Stromal cell of bone marrow (primary cell): ENCODE measurements around the gene SLC13A3.
A peak's percentile ranks its signal among the peaks of the same experiment; 100 is the strongest.

ENCODE experiments used
- DNase-seq: peaks from one replicate; pipeline ENCODE4 v3.0.0-alpha.2; 2012; ENCODE audit warnings: low read depth

SLC13A3 gene

DNA sequence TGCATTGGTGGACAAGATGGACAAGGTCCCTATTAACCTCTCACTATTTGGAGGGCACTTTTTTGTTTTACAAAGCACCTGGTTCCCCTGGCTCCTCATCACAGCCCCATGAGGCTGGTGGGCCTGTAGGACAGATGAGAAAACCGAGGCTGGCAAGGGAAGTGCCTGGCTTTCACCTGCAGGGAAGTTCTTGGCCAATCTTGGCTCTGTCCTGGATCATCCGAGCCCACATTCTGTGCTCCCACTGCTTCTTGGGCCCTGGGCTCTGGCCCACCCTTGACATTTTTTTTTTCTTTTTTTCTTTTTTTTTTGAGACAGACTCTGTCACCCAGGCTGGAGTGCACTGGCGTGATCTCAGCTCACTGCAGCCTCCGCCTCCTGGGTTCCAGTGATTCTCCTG, 14.7 kb downstream of the SLC13A3 start:
- no peak for DNase-seq

GRCh38 chr20:46635514-46636136, 15.6 kb downstream of the SLC13A3 start:
- no peak for DNase-seq

GRCh38 chr20:46634528-46634927, 16.7 kb downstream of the SLC13A3 start:
- no peak for DNase-seq

GRCh38 chr20:46631874-46632446, 19.3 kb downstream of the SLC13A3 start:
- DNase-seq = no peak

DNA sequence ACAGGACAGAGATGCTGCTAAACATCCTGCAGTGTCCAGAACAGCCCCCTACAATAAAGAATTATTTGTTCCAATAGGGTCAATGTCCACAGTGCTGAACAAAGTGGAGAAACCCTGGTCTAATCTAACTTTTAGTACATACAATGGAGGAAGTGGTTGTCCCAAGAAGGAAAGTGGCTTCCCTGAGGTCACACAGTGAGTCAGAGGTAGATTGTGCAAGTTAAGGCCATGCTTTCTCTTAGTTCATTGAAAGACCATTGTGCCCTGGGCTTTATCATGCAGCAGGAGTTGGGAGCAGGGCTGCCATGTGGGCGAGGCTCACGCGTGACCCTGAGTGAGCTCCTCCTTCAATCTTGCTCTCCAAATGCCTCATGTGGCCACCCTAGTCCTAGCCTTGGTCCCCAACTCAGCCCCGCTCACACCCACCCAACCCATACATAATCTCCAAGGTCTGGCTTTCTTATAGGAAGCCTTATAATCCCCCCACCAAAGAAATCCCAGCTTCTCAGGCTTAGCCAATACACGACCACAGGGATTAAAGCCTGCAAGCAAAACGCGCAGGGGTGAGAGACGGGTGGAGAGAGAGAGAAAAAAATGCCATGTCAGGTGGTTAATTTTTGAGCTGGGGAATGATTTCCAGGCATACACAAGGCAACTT, 19.9 kb downstream of the SLC13A3 start:
- no peak for DNase-seq

DNA sequence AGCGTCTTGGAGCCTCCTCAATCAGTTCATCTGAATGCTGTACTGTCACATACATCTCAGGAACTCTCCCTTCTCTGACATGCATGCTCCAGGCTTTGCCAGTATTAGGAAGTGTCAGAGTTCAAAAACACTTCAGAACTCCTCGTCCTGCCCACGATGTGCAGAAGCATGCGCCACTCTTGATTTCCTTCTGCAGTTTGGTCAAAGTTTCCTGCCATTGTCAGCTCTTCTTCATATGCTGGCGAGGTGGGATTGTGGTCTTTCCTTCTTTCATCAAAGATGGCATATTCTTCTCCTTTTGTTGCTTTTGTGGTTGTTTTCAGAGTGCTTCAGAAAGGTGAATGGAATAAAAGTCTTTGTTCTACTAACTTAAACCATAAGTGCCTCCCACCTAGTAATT, 21.0 kb downstream of the SLC13A3 start:
- no peak for DNase-seq

- no peak for DNase-seq
Measured at GRCh38 chr20:46629341-46629740, 21.9 kb downstream of the SLC13A3 start.

DNA sequence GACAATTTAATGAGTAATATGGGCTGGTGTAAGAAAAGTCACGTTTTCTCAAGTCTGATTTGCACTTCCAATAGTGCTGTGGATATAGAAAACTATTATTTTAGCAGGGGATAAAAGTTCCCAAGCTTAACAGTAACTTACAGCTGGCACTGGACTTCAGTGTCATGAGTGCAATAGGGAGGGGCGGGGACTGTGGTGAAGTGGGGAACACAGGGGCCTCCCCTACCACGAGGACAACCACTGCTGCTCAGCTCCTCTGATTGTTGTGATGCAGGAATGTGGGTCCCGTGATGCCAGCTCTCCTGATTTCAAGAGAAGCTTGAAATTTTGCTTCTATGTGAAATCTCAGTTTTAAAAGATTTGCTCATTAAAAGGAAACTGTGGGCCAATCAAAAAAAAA, 24.0 kb downstream of the SLC13A3 start:
- DNase-seq = no peak

DNA sequence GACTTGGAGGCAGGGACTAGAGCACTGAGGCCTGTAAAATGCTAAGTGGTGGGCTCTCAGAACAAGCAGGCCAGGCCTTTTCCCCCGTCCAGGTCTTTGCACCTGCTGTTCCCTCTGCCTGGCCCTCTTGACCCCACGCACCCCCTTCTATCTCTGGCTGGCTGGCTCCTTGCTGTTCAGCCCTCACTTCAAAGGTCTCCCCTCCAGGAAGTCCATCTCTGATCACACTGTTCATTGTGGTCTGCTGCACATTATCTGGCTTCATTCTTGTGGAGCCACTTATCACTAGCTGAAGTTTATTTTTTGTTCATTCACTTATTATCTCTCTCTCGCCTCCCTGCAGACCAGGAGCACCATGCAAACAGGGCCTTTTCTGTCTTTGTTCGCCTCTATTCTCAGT, 24.5 kb downstream of the SLC13A3 start:
- DNase-seq = no peak

DNA sequence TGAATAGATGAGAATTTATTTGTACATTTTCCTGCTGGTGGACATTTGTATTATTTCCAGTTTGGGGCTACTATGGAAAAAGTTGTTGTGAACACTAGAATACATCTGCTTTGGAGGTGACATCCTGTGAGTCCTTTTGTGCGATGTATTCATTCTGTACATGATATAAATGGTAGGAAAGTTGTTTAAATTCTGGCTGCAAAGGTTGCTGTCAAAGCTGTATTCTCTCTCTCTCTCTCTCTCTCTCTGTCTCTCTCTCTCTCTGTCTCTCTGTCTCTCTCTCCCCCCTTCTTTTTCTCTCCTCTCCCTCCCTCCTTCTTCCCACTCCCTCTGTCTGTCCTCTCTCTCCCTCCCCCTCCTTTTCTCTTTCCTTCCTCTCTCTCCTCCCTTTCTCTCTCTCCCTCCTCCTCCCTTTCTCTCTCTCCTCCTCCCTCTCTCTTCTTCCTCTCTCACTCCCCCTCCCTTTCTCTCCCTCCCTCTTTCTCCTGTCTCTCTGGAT, 25.3 kb downstream of the SLC13A3 start:
- DNase-seq = no peak

GRCh38 chr20:46624946-46625345, 26.3 kb downstream of the SLC13A3 start:
- no peak for DNase-seq

GRCh38 chr20:46622165-46622564, 29.1 kb downstream of the SLC13A3 start:
- no peak for DNase-seq

DNA sequence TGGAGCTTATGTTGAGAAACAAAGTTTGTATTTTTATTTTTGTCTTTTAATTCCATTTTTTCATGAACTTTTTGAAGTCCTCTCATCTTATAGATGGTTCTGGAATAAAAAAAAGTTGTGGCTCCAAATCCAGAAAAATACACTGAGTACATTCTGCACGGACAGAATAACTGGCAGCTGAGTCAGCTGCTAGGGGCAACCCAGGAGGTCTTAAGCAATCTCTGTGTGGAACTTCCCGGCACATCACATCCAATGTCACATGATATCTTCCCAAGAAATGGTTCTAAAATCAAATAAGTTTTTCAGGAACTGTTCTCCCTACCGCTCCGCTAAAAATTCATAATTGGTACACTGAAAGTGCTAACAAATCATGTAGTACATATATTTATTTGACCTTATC, 29.8 kb downstream of the SLC13A3 start:
- DNase-seq = peak; percentile 65

GRCh38 chr20:46619445-46619844, 31.8 kb downstream of the SLC13A3 start:
- DNase-seq = no peak

GRCh38 chr20:46618316-46619100, 32.8 kb downstream of the SLC13A3 start:
- no peak for DNase-seq

DNA sequence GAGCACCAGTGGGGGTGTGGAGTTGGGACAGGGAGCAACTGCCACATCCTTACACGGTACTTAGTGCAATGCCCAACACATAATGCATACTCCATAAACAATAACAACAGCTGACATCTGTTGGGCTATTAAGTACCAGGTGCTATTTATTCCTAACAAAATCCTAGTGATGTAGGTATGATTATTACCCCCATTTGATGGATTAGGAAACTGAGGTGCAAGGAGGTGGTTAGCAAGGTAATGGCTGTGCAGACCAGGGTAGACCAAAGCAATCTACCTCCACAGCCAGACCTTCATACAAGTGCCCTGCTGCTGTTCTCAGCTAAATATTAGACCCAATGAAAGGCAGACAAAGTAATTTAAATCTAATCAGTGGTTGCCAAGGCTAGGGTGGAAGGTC, 36.8 kb downstream of the SLC13A3 start:
- DNase-seq = no peak

DNA sequence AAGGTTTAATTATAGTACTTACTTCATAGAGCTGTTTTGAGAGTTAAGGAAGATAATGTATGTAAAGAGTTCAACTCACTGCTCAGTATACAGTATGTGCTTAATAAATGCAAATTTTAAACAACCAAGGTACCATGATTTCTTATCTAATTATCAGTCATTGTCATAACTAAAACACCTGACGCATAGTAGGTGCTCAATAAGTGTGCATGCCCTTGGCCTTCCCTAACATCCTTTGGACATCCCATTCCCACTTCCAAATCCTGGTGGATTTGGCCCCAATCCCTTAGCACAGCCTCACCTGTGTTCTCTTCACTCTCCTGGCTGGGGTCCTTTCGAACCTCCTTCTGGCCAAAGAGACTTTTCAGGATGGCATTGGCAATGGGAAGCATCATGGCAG, 41.1 kb downstream of the SLC13A3 start:
- DNase-seq = no peak

DNA sequence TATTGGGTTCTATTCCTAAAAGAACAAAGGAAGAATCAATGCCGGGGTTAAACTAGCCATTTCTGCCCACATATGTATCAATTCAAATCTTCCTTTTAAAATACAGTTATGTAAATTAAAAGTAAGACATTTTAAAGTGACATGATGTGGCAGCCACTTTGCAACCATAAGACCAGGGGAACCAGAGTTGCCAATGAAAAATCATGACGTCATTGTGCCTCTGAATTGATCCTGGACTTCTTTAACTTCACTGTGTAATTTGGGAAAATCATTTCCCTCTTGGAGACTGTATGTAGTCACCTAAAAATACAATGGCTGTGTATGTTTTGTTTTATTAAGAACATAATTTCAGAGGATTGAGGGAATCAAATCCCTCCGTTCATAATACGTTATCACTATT, 42.2 kb downstream of the SLC13A3 start:
- DNase-seq = no peak

DNA sequence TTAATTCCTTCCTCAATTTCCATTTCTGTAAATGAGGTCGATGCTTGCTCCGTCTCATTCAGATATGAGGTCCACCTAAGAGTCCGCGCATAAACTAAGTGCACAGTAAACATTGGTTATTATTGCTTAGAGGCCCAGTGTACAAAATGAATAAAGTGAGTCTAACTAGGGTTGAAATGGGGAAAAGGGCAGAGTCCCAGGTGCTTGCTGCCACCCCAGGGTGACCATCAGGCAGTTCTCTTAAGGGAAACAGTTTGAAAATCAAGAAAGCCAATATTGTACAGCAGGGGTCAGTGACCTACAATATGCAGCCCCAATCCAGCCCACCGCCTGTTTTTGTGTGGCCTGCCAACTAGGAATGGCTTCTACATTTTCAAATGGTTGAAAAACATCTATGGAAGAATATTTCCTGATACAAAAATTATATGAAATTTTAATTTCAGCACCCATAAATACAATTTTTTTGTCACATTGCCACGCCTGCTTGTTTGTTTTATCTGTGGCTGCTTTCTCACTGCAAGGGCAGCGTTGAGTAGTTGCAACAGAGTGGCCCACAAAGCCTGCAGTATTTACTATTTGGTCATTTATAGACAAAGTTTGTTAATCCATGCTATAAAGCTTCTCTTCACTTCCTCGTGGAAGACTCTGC, 43.3 kb downstream of the SLC13A3 start:
- DNase-seq = no peak

- no peak for DNase-seq
Measured at GRCh38 chr20:46607191-46607848, 43.9 kb downstream of the SLC13A3 start.

DNA sequence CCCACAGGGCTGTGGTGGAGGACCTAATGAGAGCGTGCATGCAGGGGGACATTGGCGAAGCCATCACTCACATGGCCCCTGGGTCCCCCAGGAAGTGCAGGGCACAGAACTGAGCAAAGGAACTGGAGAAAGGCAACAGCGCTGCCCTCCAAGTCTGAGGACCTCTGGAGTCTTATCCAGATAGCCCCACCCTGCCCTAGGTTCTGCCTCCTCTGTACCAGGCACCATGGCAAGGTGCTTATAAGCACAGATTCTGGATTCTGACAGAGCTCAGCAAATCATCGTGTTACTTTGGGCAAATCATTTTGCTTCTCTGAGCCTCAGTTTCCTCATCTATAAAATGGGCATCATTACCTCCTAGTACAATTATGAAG, 44.5 kb downstream of the SLC13A3 start:
- no peak for DNase-seq
